Measurements from ENCODE around the gene USP34.

DNA sequence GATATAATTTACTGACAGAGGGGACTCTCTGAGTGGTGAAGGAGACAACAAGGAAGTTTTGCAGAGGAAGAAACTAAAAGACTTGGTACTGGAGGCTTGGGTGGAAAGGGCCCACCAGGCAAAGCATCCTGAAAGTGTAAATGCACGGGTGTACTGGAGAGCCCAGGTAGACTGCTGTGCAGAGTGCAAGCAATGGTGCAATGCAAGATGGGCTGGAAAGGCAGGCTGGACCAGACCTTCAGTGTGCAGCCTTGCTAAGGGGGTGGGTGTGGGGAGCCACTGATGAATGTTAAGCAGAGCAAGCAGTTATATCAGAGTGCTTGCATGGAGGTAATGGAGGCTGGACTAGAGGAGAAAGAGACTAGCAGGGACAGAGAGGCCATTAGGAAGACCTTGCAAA is 298.2 kb downstream of the USP34 start:
- TF ChIP-seq, protein P1, sequence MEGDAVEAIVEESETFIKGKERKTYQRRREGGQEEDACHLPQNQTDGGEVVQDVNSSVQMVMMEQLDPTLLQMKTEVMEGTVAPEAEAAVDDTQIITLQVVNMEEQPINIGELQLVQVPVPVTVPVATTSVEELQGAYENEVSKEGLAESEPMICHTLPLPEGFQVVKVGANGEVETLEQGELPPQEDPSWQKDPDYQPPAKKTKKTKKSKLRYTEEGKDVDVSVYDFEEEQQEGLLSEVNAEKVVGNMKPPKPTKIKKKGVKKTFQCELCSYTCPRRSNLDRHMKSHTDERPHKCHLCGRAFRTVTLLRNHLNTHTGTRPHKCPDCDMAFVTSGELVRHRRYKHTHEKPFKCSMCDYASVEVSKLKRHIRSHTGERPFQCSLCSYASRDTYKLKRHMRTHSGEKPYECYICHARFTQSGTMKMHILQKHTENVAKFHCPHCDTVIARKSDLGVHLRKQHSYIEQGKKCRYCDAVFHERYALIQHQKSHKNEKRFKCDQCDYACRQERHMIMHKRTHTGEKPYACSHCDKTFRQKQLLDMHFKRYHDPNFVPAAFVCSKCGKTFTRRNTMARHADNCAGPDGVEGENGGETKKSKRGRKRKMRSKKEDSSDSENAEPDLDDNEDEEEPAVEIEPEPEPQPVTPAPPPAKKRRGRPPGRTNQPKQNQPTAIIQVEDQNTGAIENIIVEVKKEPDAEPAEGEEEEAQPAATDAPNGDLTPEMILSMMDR (IDR thresholded peaks at IDR 0.05), result no peak
- no peak for TF ChIP-seq POLR2A (IDR thresholded peaks at IDR 0.05)
